WTC11 (cell line): ENCODE data around the gene ARMH1. TPM values are rescaled to one million over a fixed set of nuclear protein-coding genes. Genes with fewer than 3 reads are reported as not detected.
A peak's percentile ranks its signal among the peaks of the same experiment; 100 is the strongest.

ENCODE experiments used
- ATAC-seq: fragments of 200-7000 bp; cut with Tn5 transposase; 2 replicates; pipeline ENCODE4 v1.10.0; 2021; ENCODE audit warnings: mild to moderate bottlenecking, moderate library complexity
- CTCF ChIA-PET: fragments of 300-600 bp; sonication (Branson Sonifier 250); formaldehyde crosslinking; loops from one replicate; lab custom pipeline; 2021; ENCODE audit warnings: antibody characterized with exemption; lab: Charles Lee
- POLR2A ChIA-PET: fragments of 350-600 bp; sonication (Branson Sonifier 250); formaldehyde crosslinking; loops from one replicate; lab custom pipeline; 2021; ENCODE audit warnings: antibody characterized with exemption; lab: Charles Lee
- DNase-seq: peaks from one replicate; pipeline ENCODE4 v3.0.0; 2021; ENCODE audit warnings: low spot score
- H3K27ac Mint-ChIP-seq: 2 replicates; pipeline ENCODE4 v1.8.0; 2021; ENCODE audit warnings: mixed read lengths
- H3K27me3 Mint-ChIP-seq: 2 replicates; pipeline ENCODE4 v1.8.0; 2021; ENCODE audit warnings: low read depth, mild to moderate bottlenecking, moderate library complexity, mixed read lengths
- H3K36me3 Mint-ChIP-seq: 2 replicates; pipeline ENCODE4 v1.8.0; 2021; ENCODE audit warnings: mixed read lengths
- H3K4me1 Mint-ChIP-seq: 2 replicates; pipeline ENCODE4 v1.8.0; 2022; ENCODE audit warnings: mixed read lengths
- H3K4me3 Mint-ChIP-seq: 2 replicates; pipeline ENCODE4 v1.8.0; 2021; ENCODE audit warnings: mild to moderate bottlenecking, moderate library complexity, mixed read lengths
- H3K9me3 Mint-ChIP-seq: 2 replicates; pipeline ENCODE4 v1.8.0; 2021; ENCODE audit warnings: mixed read lengths
- CBFB ChIP-seq: sonication (generic); formaldehyde crosslinking; IDR thresholded peaks from 2 replicates; pipeline ENCODE4 v1.8.1; 2022; ENCODE audit warnings: mild to moderate bottlenecking, low read depth, missing genetic modification reagents
- CREB1 ChIP-seq: sonication (generic); formaldehyde crosslinking; IDR thresholded peaks from 2 replicates; pipeline ENCODE4 v1.8.0; 2023; ENCODE audit warnings: mild to moderate bottlenecking, missing genetic modification reagents
- CREM ChIP-seq: sonication (generic); formaldehyde crosslinking; IDR thresholded peaks from 2 replicates; pipeline ENCODE4 v1.8.1; 2022; ENCODE audit warnings: mild to moderate bottlenecking, missing genetic modification reagents, moderate library complexity
- ELF4 ChIP-seq: sonication (generic); formaldehyde crosslinking; IDR thresholded peaks from 2 replicates; pipeline ENCODE4 v1.8.1; 2022; ENCODE audit warnings: low read depth, mild to moderate bottlenecking, moderate library complexity, missing genetic modification reagents
- ETV6 ChIP-seq: sonication (generic); formaldehyde crosslinking; IDR thresholded peaks from 2 replicates; pipeline ENCODE4 v1.8.1; 2022; ENCODE audit warnings: mild to moderate bottlenecking, missing genetic modification reagents
- FOXJ3 ChIP-seq: sonication (generic); formaldehyde crosslinking; IDR thresholded peaks from 2 replicates; pipeline ENCODE4 v1.9.0; 2021; ENCODE audit warnings: missing genetic modification reagents, mild to moderate bottlenecking, borderline replicate concordance
- IRF2 ChIP-seq: sonication (generic); formaldehyde crosslinking; IDR thresholded peaks from 2 replicates; pipeline ENCODE4 v1.8.0; 2022; ENCODE audit warnings: low read depth, missing genetic modification reagents, borderline replicate concordance
- JUN ChIP-seq: sonication (generic); formaldehyde crosslinking; IDR thresholded peaks from 2 replicates; pipeline ENCODE4 v1.8.0; 2023; ENCODE audit warnings: mild to moderate bottlenecking, missing genetic modification reagents
- NR2C2 ChIP-seq: sonication (generic); formaldehyde crosslinking; IDR thresholded peaks from 2 replicates; pipeline ENCODE4 v1.8.0; 2022; ENCODE audit warnings: mild to moderate bottlenecking, missing genetic modification reagents
- NR3C1 ChIP-seq: sonication (generic); formaldehyde crosslinking; conservative IDR thresholded peaks from 2 replicates; pipeline ENCODE4 v1.8.1; 2023; ENCODE audit warnings: low read depth, mild to moderate bottlenecking, missing genetic modification reagents
- SP1 ChIP-seq: sonication (generic); formaldehyde crosslinking; conservative IDR thresholded peaks from 2 replicates; pipeline ENCODE4 v1.8.1; 2022; ENCODE audit warnings: missing genetic modification reagents
- ZBTB21 ChIP-seq: sonication (generic); formaldehyde crosslinking; IDR thresholded peaks from 2 replicates; pipeline ENCODE4 v1.8.1; 2023; ENCODE audit warnings: mild to moderate bottlenecking, missing genetic modification reagents, borderline replicate concordance
- ZNF121 ChIP-seq: sonication (generic); formaldehyde crosslinking; IDR thresholded peaks from 2 replicates; pipeline ENCODE4 v1.8.0; 2023; ENCODE audit warnings: missing genetic modification reagents
- ZNF232 ChIP-seq: sonication (generic); formaldehyde crosslinking; IDR thresholded peaks from 2 replicates; pipeline ENCODE4 v1.8.0; 2022; ENCODE audit warnings: mild to moderate bottlenecking, missing genetic modification reagents
- total RNA-seq: library from RNA; stranded (reverse); gene quantifications from 3 replicates; pipeline ENCODE4 v1.2.3, GENCODE V29; 2021
- TF ChIP-seq, protein P1 (sequence below): sonication (generic); formaldehyde crosslinking; IDR thresholded peaks from 2 replicates; pipeline ENCODE4 v1.8.1; 2023; ENCODE audit warnings: mild to moderate bottlenecking, moderate library complexity, missing genetic modification reagents
- TF ChIP-seq, protein P2 (sequence below): sonication (generic); formaldehyde crosslinking; IDR thresholded peaks from 2 replicates; pipeline ENCODE4 v1.8.1; 2023; ENCODE audit warnings: mild to moderate bottlenecking, missing genetic modification reagents
- TF ChIP-seq, protein P3 (sequence below): sonication (generic); formaldehyde crosslinking; IDR thresholded peaks from 2 replicates; pipeline ENCODE4 v1.8.1; 2022; ENCODE audit warnings: mild to moderate bottlenecking, moderate library complexity, missing genetic modification reagents
- TF ChIP-seq, protein P4 (sequence below): sonication (generic); formaldehyde crosslinking; IDR thresholded peaks from 2 replicates; pipeline ENCODE4 v1.8.0; 2022; ENCODE audit warnings: mild to moderate bottlenecking, missing genetic modification reagents
- TF ChIP-seq, protein P5 (sequence below): sonication (generic); formaldehyde crosslinking; IDR thresholded peaks from 2 replicates; pipeline ENCODE4 v1.8.1; 2022; ENCODE audit warnings: low read depth, missing genetic modification reagents, borderline replicate concordance

Gene ARMH1
- total RNA-seq, 1 experiment from 2014 or later: 0.74 TPM

DNA sequence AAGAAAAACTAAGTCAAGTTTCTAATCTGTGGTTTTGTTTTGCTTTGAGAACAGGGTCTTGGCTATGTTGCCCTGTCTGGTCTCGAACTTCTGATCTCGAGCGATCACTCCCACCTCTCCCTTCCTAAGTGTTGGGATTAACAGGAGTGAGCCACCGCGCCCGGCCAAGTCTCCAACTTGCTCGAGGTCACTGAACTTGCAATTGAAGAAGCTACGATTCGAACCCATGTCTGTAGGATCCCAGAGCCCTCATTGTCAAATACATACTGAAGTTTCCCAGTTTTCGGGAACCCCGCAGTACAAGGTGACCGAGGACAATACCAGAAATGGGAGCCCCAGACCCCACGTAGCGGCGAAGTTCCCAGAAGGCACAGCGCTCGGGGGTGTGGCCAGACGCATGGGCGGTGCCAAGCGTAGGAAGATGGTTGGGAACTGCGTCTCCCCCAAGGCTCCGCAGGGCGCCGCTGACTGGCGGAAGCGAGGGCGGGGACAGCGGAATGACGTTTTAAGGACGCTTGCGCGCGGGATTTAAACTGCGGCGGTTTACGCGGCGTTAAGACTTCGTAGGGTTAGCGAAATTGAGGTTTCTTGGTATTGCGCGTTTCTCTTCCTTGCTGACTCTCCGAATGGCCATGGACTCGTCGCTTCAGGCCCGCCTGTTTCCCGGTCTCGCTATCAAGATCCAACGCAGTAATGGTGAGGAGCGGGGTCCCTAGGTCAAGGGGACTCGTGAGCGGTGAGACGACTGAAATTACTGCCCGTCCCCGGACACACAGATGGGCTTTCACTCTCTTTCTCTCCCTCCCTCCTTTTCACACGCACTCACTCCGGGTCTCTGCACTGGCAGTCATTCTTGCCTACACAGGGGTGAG lies 65.0 kb downstream of the ARMH1 start, which contains the start of gene KIF2C (continued):
- 0 out of 2 replicates have a peak, but pooled peaks have one; percentile 56 for TF ChIP-seq ZNF232 (CRISPR knock-in tag)
- peak; percentile 88 for TF ChIP-seq CREM (CRISPR knock-in tag)
- no peak for TF ChIP-seq CREB1

DNA sequence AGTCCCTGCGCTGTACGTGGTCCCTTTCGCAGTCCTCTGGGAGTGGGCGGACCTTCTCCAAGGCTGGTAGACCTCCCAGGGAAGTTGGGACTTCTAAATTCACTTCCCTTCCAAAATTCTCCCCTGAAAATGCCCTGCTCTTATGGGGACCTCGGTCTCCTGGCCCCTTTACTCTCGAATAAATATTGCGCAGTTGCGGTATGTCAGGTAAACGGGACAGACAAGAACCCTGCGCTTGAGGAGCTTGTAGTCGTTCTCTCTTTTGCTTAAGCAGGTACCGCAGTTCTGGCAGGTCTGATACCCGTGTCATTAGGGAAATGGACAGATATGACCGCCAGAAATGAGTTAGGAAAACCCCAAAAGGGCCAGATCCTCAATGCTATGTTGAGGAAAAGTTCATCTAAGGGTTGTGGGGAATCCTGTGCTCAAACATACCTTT lies 65.7 kb downstream of the ARMH1 start:
- DNase-seq (no peak), ATAC-seq (no peak)
- Mint-ChIP-seq H3K27me3 (no peaks in the 10 kb centered on the region), H3K4me1 (peaks cover 12% of the 10 kb centered on the region), H3K27ac (peak overlapping the region; percentile 99), H3K4me3 (peak overlapping the region; percentile 99)
- TF ChIP-seq ETV6 (CRISPR knock-in tag) (no peak), CBFB (CRISPR knock-in tag) (no peak), ELF4 (CRISPR knock-in tag) (no peak), NR3C1 (no peak), JUN (CRISPR knock-in tag) (0 out of 2 replicates have a peak, but pooled peaks have one; percentile 3)
- TF ChIP-seq, protein P1, sequence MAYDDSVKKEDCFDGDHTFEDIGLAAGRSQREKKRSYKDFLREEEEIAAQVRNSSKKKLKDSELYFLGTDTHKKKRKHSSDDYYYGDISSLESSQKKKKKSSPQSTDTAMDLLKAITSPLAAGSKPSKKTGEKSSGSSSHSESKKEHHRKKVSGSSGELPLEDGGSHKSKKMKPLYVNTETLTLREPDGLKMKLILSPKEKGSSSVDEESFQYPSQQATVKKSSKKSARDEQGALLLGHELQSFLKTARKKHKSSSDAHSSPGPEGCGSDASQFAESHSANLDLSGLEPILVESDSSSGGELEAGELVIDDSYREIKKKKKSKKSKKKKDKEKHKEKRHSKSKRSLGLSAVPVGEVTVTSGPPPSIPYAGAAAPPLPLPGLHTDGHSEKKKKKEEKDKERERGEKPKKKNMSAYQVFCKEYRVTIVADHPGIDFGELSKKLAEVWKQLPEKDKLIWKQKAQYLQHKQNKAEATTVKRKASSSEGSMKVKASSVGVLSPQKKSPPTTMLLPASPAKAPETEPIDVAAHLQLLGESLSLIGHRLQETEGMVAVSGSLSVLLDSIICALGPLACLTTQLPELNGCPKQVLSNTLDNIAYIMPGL (CRISPR knock-in tag): 0 out of 2 replicates have a peak, but pooled peaks have one; percentile 16
- TF ChIP-seq, protein P2, sequence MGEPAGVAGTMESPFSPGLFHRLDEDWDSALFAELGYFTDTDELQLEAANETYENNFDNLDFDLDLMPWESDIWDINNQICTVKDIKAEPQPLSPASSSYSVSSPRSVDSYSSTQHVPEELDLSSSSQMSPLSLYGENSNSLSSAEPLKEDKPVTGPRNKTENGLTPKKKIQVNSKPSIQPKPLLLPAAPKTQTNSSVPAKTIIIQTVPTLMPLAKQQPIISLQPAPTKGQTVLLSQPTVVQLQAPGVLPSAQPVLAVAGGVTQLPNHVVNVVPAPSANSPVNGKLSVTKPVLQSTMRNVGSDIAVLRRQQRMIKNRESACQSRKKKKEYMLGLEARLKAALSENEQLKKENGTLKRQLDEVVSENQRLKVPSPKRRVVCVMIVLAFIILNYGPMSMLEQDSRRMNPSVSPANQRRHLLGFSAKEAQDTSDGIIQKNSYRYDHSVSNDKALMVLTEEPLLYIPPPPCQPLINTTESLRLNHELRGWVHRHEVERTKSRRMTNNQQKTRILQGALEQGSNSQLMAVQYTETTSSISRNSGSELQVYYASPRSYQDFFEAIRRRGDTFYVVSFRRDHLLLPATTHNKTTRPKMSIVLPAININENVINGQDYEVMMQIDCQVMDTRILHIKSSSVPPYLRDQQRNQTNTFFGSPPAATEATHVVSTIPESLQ (CRISPR knock-in tag): no peak
- TF ChIP-seq, protein P3, sequence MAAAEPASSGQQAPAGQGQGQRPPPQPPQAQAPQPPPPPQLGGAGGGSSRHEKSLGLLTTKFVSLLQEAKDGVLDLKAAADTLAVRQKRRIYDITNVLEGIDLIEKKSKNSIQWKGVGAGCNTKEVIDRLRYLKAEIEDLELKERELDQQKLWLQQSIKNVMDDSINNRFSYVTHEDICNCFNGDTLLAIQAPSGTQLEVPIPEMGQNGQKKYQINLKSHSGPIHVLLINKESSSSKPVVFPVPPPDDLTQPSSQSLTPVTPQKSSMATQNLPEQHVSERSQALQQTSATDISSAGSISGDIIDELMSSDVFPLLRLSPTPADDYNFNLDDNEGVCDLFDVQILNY (CRISPR knock-in tag): no peak
- TF ChIP-seq, all 79 proteins: peak for 2
- POLR2A ChIA-PET: interaction anchor here (1.0 kb wide), 2 partner anchors 19 to 66 kb away, joined by 3 to 6 read pairs; partner anchors contain the start of genes ARMH1 and TMEM53
- Mint-ChIP-seq H3K36me3 (peaks cover 37% of the 10 kb centered on the region), H3K9me3 (peaks cover 8% of the 10 kb centered on the region)
- CTCF ChIA-PET: interaction anchor here (1.5 kb wide), 1 partner anchor 9 kb away, joined by 6 read pairs; the partner anchor contains the start of gene RNU5D-1

DNA sequence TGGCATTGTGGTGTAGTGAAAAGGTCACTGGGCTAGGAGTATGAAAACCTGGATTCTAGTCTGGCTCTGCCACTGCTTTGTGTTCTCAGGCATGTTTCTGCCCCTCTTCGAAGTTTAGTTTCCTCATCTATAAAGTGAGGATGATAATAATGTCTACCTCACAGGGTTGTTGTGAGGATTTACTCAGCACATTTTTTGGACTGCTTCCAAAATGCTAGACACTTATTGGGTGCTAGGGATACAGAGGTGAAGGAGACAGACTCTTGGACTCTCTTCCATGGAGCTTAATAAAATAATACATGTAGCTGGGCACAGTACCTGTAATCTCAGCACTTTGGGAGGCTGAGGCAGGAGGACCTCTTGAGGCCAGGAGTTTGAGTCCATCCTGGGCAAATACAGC lies 68.7 kb downstream of the ARMH1 start:
- ATAC-seq (no peak), DNase-seq (no peak)
- Mint-ChIP-seq H3K4me3 (no peak overlapping the region), H3K4me1 (peaks cover 12% of the 10 kb centered on the region), H3K36me3 (peaks cover 57% of the 10 kb centered on the region), H3K27ac (peak overlapping the region; percentile 20), H3K9me3 (peaks cover 5% of the 10 kb centered on the region)
- CTCF ChIA-PET: interaction anchor here (2.0 kb wide), 1 partner anchor 13 kb away, joined by 8 read pairs; the partner anchor contains the start of gene RNU5D-1
- POLR2A ChIA-PET: interaction anchor here (0.6 to 0.9 kb wide), 5 partner anchors 11 to 84 kb away, joined by 3 to 5 read pairs (median 4); partner anchors contain the start of gene RPS8
- TF ChIP-seq, protein P4, sequence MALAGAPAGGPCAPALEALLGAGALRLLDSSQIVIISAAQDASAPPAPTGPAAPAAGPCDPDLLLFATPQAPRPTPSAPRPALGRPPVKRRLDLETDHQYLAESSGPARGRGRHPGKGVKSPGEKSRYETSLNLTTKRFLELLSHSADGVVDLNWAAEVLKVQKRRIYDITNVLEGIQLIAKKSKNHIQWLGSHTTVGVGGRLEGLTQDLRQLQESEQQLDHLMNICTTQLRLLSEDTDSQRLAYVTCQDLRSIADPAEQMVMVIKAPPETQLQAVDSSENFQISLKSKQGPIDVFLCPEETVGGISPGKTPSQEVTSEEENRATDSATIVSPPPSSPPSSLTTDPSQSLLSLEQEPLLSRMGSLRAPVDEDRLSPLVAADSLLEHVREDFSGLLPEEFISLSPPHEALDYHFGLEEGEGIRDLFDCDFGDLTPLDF: no peak
- TF ChIP-seq SP1 (CRISPR knock-in tag) (no peak), IRF2 (no peak), ZNF121 (CRISPR knock-in tag) (no peak), CREB1 (no peak), ZBTB21 (no peak), NR2C2 (CRISPR knock-in tag) (no peak), FOXJ3 (CRISPR knock-in tag) (no peak)
- TF ChIP-seq, protein P5, sequence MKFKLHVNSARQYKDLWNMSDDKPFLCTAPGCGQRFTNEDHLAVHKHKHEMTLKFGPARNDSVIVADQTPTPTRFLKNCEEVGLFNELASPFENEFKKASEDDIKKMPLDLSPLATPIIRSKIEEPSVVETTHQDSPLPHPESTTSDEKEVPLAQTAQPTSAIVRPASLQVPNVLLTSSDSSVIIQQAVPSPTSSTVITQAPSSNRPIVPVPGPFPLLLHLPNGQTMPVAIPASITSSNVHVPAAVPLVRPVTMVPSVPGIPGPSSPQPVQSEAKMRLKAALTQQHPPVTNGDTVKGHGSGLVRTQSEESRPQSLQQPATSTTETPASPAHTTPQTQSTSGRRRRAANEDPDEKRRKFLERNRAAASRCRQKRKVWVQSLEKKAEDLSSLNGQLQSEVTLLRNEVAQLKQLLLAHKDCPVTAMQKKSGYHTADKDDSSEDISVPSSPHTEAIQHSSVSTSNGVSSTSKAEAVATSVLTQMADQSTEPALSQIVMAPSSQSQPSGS (CRISPR knock-in tag): no peak
- TF ChIP-seq, all 79 proteins: peak for 0
- no peaks in the 10 kb centered on the region for H3K27me3 Mint-ChIP-seq
